Vagina (tissue), 2 donors: ENCODE data around the gene SAMD14.

Source experiments
- POLR2A ChIP-seq, 2 donors: fragments of 450-650 bp; IDR thresholded peaks; one replicate each; pipeline ENCODE4 v1.6.1; 2017; ENCODE audit warnings: antibody characterized with exemption in 2 of 2, mild to moderate bottlenecking in 2 of 2, moderate library complexity in 2 of 2
- TF ChIP-seq, protein P1 (sequence below), 3 experiments: fragments of 450-650 bp in 2 of 3; fragments of 200-600 bp in 1 of 3; sonication (generic) in 1 of 3; IDR thresholded peaks; one replicate each; pipeline ENCODE4 v1.5.1; 2017 to 2019; ENCODE audit warnings: antibody characterized with exemption in 3 of 3, mild to moderate bottlenecking in 2 of 3, moderate library complexity in 2 of 3

DNA sequence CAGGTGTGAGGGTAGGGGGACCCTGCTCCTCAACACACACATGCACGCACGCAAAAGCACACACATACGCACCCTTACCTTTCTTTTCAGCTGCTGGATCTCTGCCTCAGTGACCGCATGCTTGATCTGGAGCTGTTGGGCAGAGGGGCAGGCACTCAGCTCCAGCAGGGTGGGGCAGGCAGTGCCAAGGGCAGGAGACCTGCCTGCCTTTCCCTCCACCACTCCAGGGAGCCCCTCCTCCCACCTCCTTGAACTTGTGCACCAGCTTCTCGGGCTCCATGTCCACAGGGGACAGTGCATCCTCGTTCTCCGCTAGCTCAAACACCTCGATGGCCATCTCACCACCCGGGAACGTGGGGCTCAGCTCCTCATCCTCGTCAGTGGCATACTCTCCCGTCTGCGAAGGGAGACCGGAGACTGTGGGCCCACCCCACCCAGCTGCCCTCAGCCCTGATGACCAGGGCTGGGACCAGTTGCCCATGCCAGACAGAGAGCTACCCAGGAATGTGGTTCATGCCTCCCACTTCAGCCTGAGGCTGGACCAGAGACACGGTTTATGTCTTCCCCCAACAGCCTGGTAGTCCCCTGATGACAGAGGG, 9.3 kb upstream of the SAMD14 start:
- no peak for TF ChIP-seq POLR2A (IDR thresholded peaks at IDR 0.05)
- TF ChIP-seq, protein P1, sequence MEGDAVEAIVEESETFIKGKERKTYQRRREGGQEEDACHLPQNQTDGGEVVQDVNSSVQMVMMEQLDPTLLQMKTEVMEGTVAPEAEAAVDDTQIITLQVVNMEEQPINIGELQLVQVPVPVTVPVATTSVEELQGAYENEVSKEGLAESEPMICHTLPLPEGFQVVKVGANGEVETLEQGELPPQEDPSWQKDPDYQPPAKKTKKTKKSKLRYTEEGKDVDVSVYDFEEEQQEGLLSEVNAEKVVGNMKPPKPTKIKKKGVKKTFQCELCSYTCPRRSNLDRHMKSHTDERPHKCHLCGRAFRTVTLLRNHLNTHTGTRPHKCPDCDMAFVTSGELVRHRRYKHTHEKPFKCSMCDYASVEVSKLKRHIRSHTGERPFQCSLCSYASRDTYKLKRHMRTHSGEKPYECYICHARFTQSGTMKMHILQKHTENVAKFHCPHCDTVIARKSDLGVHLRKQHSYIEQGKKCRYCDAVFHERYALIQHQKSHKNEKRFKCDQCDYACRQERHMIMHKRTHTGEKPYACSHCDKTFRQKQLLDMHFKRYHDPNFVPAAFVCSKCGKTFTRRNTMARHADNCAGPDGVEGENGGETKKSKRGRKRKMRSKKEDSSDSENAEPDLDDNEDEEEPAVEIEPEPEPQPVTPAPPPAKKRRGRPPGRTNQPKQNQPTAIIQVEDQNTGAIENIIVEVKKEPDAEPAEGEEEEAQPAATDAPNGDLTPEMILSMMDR (IDR thresholded peaks at IDR 0.05) = no peak
